K562 (cell line): ENCODE measurements around the gene EVA1A. TPM values are rescaled to one million over a fixed set of nuclear protein-coding genes. Genes with fewer than 3 reads are reported as not detected.

Experiments
- ATAC-seq: fragments of 200-7000 bp; cut with Tn5 transposase; 3 replicates; pipeline ENCODE4 v1.9.1; 2020; ENCODE audit warnings: moderate library complexity
- BruUV-seq: library from RNA; stranded (reverse); fragments of 400-500 nt; replicated peaks from 2 replicates; lab custom pipeline; 2021; lab: Mats Ljungman, UMichigan
- CTCF ChIA-PET: fragments of 300-600 bp; formaldehyde crosslinking; extraction: SDS; loops from one replicate; lab custom pipeline; 2021; ENCODE audit warnings: low intra/inter-chr PET ratio; lab: Yijun Ruan, JAX
- POLR2A ChIA-PET: fragments of 300-600, 350-650 bp; sonication (Branson Sonifier 250); formaldehyde crosslinking; extraction: SDS; loops from one replicate; lab custom pipeline; 2021; ENCODE audit warnings: antibody characterized with exemption, inconsistent platforms; lab: Yijun Ruan, JAX
- DNase-seq, 4 experiments: peaks; one replicate each; pipeline versions ENCODE4 v3.0.0 to v3.0.0-alpha.2; 2011 to 2018; ENCODE audit warnings: low spot score in 3 of 4, mixed read lengths in 3 of 4; ENCODE audit errors: extremely low read depth in 1 of 4
- FAIRE-seq: peaks from 2 replicates; lab custom pipeline; 2011; peaks lifted over from hg19 to GRCh38; lab: Jason Lieb, UNC
- H2AFZ ChIP-seq: 2 replicates; pipeline ENCODE4 v1.6.0; 2011; ENCODE audit warnings: low read depth, low read length, control low read depth, inconsistent platforms
- H3K27ac ChIP-seq: fragments of 200-600 bp; 3 replicates; pipeline ENCODE4 v1.8.0; 2011; ENCODE audit warnings: low read depth, mild to moderate bottlenecking, control low read depth, inconsistent platforms, low read length, moderate library complexity, mixed read lengths; ENCODE audit errors: extremely low read depth
- H3K27me3 ChIP-seq, 2 experiments: fragments of 300-600 bp in 1 of 2; 2 replicates in 1 of 2; 3 replicates in 1 of 2; pipeline versions ENCODE4 v1.6.0 to v1.8.0; 2011; ENCODE audit warnings: inconsistent platforms in 2 of 2, low read length in 2 of 2, mild to moderate bottlenecking in 1 of 2, mixed read lengths in 1 of 2, moderate library complexity in 1 of 2; ENCODE audit not compliant: control insufficient read depth in 2 of 2, insufficient read depth in 2 of 2
- H3K36me3 ChIP-seq: fragments of 300-600 bp; 3 replicates; pipeline ENCODE4 v1.8.0; 2011; ENCODE audit warnings: mild to moderate bottlenecking, low read length, inconsistent platforms; ENCODE audit not compliant: control insufficient read depth, insufficient read depth
- H3K4me1 ChIP-seq, 2 experiments: fragments of 200-600 bp in 1 of 2; replicated peaks in 1 of 2; 2 replicates in 1 of 2; 3 replicates in 1 of 2; pipeline versions ENCODE4 v1.5.1 to v1.8.0; 2011; ENCODE audit warnings: inconsistent platforms in 2 of 2, low read length in 2 of 2, mild to moderate bottlenecking in 1 of 2, mixed read lengths in 1 of 2, moderate library complexity in 1 of 2; ENCODE audit not compliant: control insufficient read depth in 2 of 2, insufficient read depth in 2 of 2
- H3K4me2 ChIP-seq: 2 replicates; pipeline ENCODE4 v1.6.1; 2011; ENCODE audit warnings: low read length, control low read depth, inconsistent platforms, mixed read lengths; ENCODE audit not compliant: insufficient read depth
- H3K4me3 ChIP-seq: fragments of 200-600 bp; sonication (generic), shearing (Covaris generic); 2 replicates; pipeline ENCODE4 v1.5.1; 2016; ENCODE audit warnings: control low read depth, inconsistent platforms
- H3K79me2 ChIP-seq: fragments of 200-600 bp; 3 replicates; pipeline ENCODE4 v1.8.0; 2011; ENCODE audit warnings: low read length, inconsistent platforms; ENCODE audit not compliant: control insufficient read depth, insufficient read depth
- H3K9ac ChIP-seq, 2 experiments: 2 replicates each; pipeline versions ENCODE4 v1.6.0 to v1.6.1; 2011; ENCODE audit warnings: low read depth in 2 of 2, low read length in 2 of 2, control low read depth in 1 of 2, inconsistent platforms in 1 of 2, mild to moderate bottlenecking in 1 of 2, mixed read lengths in 1 of 2; ENCODE audit not compliant: insufficient read depth in 1 of 2
- H3K9me1 ChIP-seq: one replicate; pipeline ENCODE4 v1.6.0; 2011; ENCODE audit warnings: inconsistent platforms, mild to moderate bottlenecking, low read length, moderate library complexity; ENCODE audit not compliant: control insufficient read depth, insufficient read depth
- H3K9me3 ChIP-seq: replicated peaks from 2 replicates; pipeline ENCODE4 v1.5.1; 2011; ENCODE audit warnings: low read depth, low read length, inconsistent platforms; ENCODE audit not compliant: control insufficient read depth, insufficient read depth
- H4K20me1 ChIP-seq: replicated peaks from 2 replicates; pipeline ENCODE4 v1.6.1; 2011; ENCODE audit warnings: low read length, inconsistent platforms, mixed read lengths; ENCODE audit not compliant: control insufficient read depth, insufficient read depth
- CBFB ChIP-seq: sonication (generic); formaldehyde crosslinking; IDR thresholded peaks from 2 replicates; pipeline ENCODE4 v1.4.0; 2020; ENCODE audit warnings: mild to moderate bottlenecking, missing genetic modification reagents
- CGGBP1 ChIP-seq: fragments of 250-450 bp; sonication (Bioruptor Pico); IDR thresholded peaks from 2 replicates; pipeline ENCODE4 v1.9.0; 2021; ENCODE audit warnings: mild to moderate bottlenecking
- DNMT1 ChIP-seq: fragments of 450-650 bp; IDR thresholded peaks from 2 replicates; pipeline ENCODE4 v1.6.1; 2016; ENCODE audit warnings: antibody characterized with exemption, mild to moderate bottlenecking
- FOXK1 ChIP-seq: sonication (generic); formaldehyde crosslinking; IDR thresholded peaks from 2 replicates; pipeline ENCODE4 v1.8.0; 2022; ENCODE audit warnings: missing genetic modification reagents, mild to moderate bottlenecking, borderline replicate concordance
- RBM14 ChIP-seq: fragments of 200-400 bp; formaldehyde crosslinking; IDR thresholded peaks from 2 replicates; pipeline ENCODE4 v1.6.1; 2018; ENCODE audit warnings: low read depth, mild to moderate bottlenecking, low read length, moderate library complexity, borderline replicate concordance; ENCODE audit not compliant: insufficient read depth
- SMARCB1 ChIP-seq: IDR thresholded peaks from 2 replicates; pipeline ENCODE4 v1.6.1; 2011; ENCODE audit warnings: improper control_type of control experiment, low read depth; ENCODE audit not compliant: insufficient read length
- SMARCC2 ChIP-seq: fragments of 450-650 bp; IDR thresholded peaks from 2 replicates; pipeline ENCODE4 v1.6.1; 2017; ENCODE audit warnings: antibody characterized with exemption, moderate library complexity, mild to moderate bottlenecking, low read depth
- ZFPM2 ChIP-seq: fragments of 250-450 bp; sonication (Bioruptor Pico); IDR thresholded peaks from 2 replicates; pipeline ENCODE4 v1.5.1; 2022; ENCODE audit warnings: mild to moderate bottlenecking
- WGBS: fragments of 100-300 bp; shearing (Covaris generic); methylation state at CpG from one replicate; pipeline ENCODE4 v1.1.6; 2016; ENCODE audit warnings: low coverage, mixed read lengths; ENCODE audit not compliant: insufficient coverage; ENCODE audit errors: missing lambda C conversion rate; 5-methylcytosine and 5-hydroxymethylcytosine counted together
- in situ Hi-C: fragments of 300-500 bp; cut with MboI; formaldehyde crosslinking; loops from 4 replicates; pipeline ENCODE4 v1.15.0; 2018; ENCODE audit warnings: inconsistent platforms, mixed read lengths
- intact Hi-C: fragments of 100-400 bp; cut with micrococcal nuclease; formaldehyde crosslinking; loops from 2 replicates; pipeline ENCODE4 v1.14.2; 2022
- polyA plus RNA-seq, 8 experiments: library from polyadenylated mRNA; depleted of rRNA in 4 of 8; stranded (reverse) in 5 of 8; unstranded in 3 of 8; fragments of >200 nt; fragmentation: Nextera tagmentation in 2 of 8; fragmentation: Illumina TruSeq in 1 of 8; extraction: Ambion mirVana in 2 of 8; extraction: Trizol in 1 of 8; gene quantifications; 2 replicates each; pipeline versions ENCODE4 v1.2.1 to v1.2.3, GENCODE V29; 2011 to 2014; ENCODE audit warnings: inconsistent platforms in 1 of 8, missing spikeins in 1 of 8
- total RNA-seq, 7 experiments: library from RNA; depleted of rRNA in 6 of 7; stranded (reverse); fragments of >200 nt in 6 of 7; fragmentation: Illumina TruSeq in 2 of 7; extraction: Trizol in 2 of 7; gene quantifications; 2 replicates each; pipeline versions ENCODE4 v1.2.1 to v1.2.3, GENCODE V29; 2011 to 2021; ENCODE audit warnings: low replicate concordance in 1 of 7

Gene EVA1A
- total and polyA plus RNA-seq, 9 of the 15 experiments (the other 6 are each of a cell fraction or from before 2014, with no cell fraction given) = not detected

GRCh38 chr2:75543446-75543845 is 17.3 kb downstream of the EVA1A start:
- no peaks in the 10 kb centered on the region for H4K20me1 ChIP-seq
- H3K9me3 ChIP-seq = no peaks in the 10 kb centered on the region
- DNase-seq (no peak), ATAC-seq (no peak)
- no peaks in the 10 kb centered on the region for H3K79me2 ChIP-seq
- 0% methylated on average over 4 of the region's 4 CpGs for WGBS
- CTCF ChIA-PET = no interaction called here
- POLR2A ChIA-PET = no interaction called here
- H3K4me3 ChIP-seq = no peak overlapping the region
- no peaks in the 10 kb centered on the region for H3K36me3 ChIP-seq
- no peak for TF ChIP-seq SMARCC2
- no peak for TF ChIP-seq RBM14
- no peak for TF ChIP-seq ZFPM2 (CRISPR knock-in tag)
- no peak for TF ChIP-seq CGGBP1 (CRISPR knock-in tag)
- no peak for TF ChIP-seq DNMT1
- TF ChIP-seq SMARCB1 = no peak
- TF ChIP-seq, all 486 proteins: peak for 0
- Histone ChIP-seq H3K4me1 (no peaks in the 10 kb centered on the region), H3K27me3 (no peaks in the 10 kb centered on the region; a peak in 2 of 5 replicates), H3K9ac (no peak overlapping the region), H2AFZ (no peak overlapping the region), H3K9me1 (no peaks in the 10 kb centered on the region), H3K4me2 (no peak overlapping the region), H3K27ac (no peak overlapping the region)
- in situ Hi-C loops (no loop called here), intact Hi-C loops (no loop called here)
- no peak for FAIRE-seq
- no TSS peak for BruUV-seq

DNA sequence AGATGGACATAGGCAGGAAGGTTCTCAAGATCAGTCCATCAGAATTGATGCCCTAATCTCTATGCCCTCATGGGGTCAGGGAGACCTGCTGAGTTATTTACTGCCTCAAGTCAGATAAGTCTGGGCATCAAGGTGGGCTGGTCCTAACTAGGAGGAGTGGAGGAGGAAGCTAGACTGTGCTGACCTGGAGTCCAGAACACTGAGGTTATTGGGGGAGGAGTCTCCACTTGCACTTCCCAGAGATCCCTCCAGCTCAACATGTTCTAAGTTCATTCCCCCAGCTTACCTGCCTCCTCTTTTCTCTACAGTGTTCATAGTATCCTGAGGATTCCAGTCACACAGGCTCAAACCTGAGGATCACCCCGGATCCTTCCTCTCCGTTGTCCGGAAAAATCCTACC is 19.3 kb downstream of the EVA1A start:
- no peak overlapping the region for H3K9ac ChIP-seq
- no peak for DNase-seq
- no peaks in the 10 kb centered on the region; a peak in 1 of 5 replicates for H3K27me3 ChIP-seq
- WGBS = 0% methylated on average over 3 of the region's 3 CpGs
- TF ChIP-seq CBFB = no peak
- TF ChIP-seq FOXK1 (CRISPR knock-in tag) = no peak
- TF ChIP-seq, all 486 proteins: peak for 0
- H3K4me2 ChIP-seq = no peak overlapping the region
- FAIRE-seq (no peak), ATAC-seq (no peak)
- no TSS peak for BruUV-seq
- POLR2A ChIA-PET = interaction anchor here (1.3 kb wide), 1 partner anchor 10 kb away, joined by 3 read pairs; no protein-coding TSS in a partner anchor
- H2AFZ ChIP-seq = no peak overlapping the region
- no peak overlapping the region for H3K27ac ChIP-seq
- no peaks in the 10 kb centered on the region for H3K36me3 ChIP-seq
- no peaks in the 10 kb centered on the region for H3K79me2 ChIP-seq
- intact Hi-C loops (no loop called here), in situ Hi-C loops (no loop called here)
- no peaks in the 10 kb centered on the region for H3K9me3 ChIP-seq
- no peaks in the 10 kb centered on the region for H3K4me1 ChIP-seq
- H3K4me3 ChIP-seq = no peak overlapping the region
- no peaks in the 10 kb centered on the region for H3K9me1 ChIP-seq
- CTCF ChIA-PET = no interaction called here
- H4K20me1 ChIP-seq = no peaks in the 10 kb centered on the region
